HCT116 (cell line): ENCODE measurements around the gene TAT. TPM values are rescaled to one million over a fixed set of nuclear protein-coding genes. Genes with fewer than 3 reads are reported as not detected.

Experiments used
- ATAC-seq: fragments of 200-7000 bp; cut with Tn5 transposase; 2 replicates; pipeline ENCODE4 v1.9.1; 2020; ENCODE audit warnings: mild to moderate bottlenecking, moderate library complexity
- BruUV-seq: library from RNA; stranded (reverse); fragments of 400-500 nt; replicated peaks from 2 replicates; lab custom pipeline; 2021; lab: Mats Ljungman, UMichigan
- CTCF ChIA-PET: fragments of 300-600 bp; sonication (Branson Sonifier 250); formaldehyde crosslinking; loops from one replicate; lab custom pipeline; 2021; ENCODE audit warnings: antibody characterized with exemption; lab: Charles Lee
- POLR2A ChIA-PET: fragments of 300-600, 350-600 bp; sonication (Branson Sonifier 250); formaldehyde crosslinking; loops from one replicate; lab custom pipeline; 2021; ENCODE audit warnings: antibody characterized with exemption; lab: Charles Lee
- RAD21 ChIA-PET, 2 experiments: fragments of 300-600 bp; sonication (Branson Sonifier 250); formaldehyde crosslinking; loops; one replicate each; lab custom pipeline; 2023; ENCODE audit warnings: low total read pairs in 2 of 2; ENCODE audit not compliant: uncharacterized antibody in 2 of 2, unreplicated experiment in 2 of 2, low non-redundant PET in 1 of 2; lab: Charles Lee
- DNase-seq: peaks from one replicate; pipeline ENCODE4 v3.0.0-alpha.2; 2010; ENCODE audit warnings: low read depth, low spot score
- H2AFZ ChIP-seq: fragments of 200-600 bp; shearing (Covaris generic), sonication (generic); 2 replicates; pipeline ENCODE4 v1.6.1; 2017; ENCODE audit warnings: low read depth, mixed run types, mixed read lengths, antibody characterized with exemption, low read length; ENCODE audit not compliant: poor library complexity, severe bottlenecking
- H3K27ac ChIP-seq: 2 replicates; pipeline ENCODE4 v1.5.1; 2012; ENCODE audit warnings: low read depth, low read length
- H3K27me3 ChIP-seq: fragments of 200-600 bp; sonication (generic); 2 replicates; pipeline ENCODE4 v1.6.1; 2016; ENCODE audit warnings: mixed run types, low read length, mixed read lengths; ENCODE audit not compliant: insufficient read depth
- H3K36me3 ChIP-seq, 2 experiments: fragments of 200-500 bp in 1 of 2; fragments of 200-600 bp in 1 of 2; sonication (Bioruptor generic) in 1 of 2; sonication (generic) in 1 of 2; 2 replicates each; pipeline versions ENCODE4 v1.5.1 to v1.6.1; 2014 to 2016; ENCODE audit warnings: low read length in 2 of 2, inconsistent platforms in 1 of 2, mixed read lengths in 1 of 2, mixed run types in 1 of 2; ENCODE audit not compliant: insufficient read depth in 2 of 2, control insufficient read depth in 1 of 2
- H3K4me1 ChIP-seq, 2 experiments: fragments of 200-600 bp in 1 of 2; sonication (generic) in 1 of 2; 2 replicates each; pipeline versions ENCODE4 v1.5.1 to v1.6.1; 2012 to 2017; ENCODE audit warnings: low read length in 2 of 2, inconsistent platforms in 1 of 2, mild to moderate bottlenecking in 1 of 2, mixed read lengths in 1 of 2, mixed run types in 1 of 2, moderate library complexity in 1 of 2; ENCODE audit not compliant: insufficient read depth in 2 of 2, control insufficient read depth in 1 of 2
- H3K4me2 ChIP-seq: fragments of 200-600 bp; sonication (generic); 2 replicates; pipeline ENCODE4 v1.6.1; 2017; ENCODE audit warnings: mixed run types, low read length, mixed read lengths
- H3K4me3 ChIP-seq, 2 experiments: fragments of 200-600 bp in 1 of 2; sonication (generic) in 1 of 2; replicated peaks in 1 of 2; 2 replicates each; pipeline ENCODE4 v1.5.1; 2011 to 2016; ENCODE audit warnings: low read length in 2 of 2, control low read depth in 1 of 2, low read depth in 1 of 2, mild to moderate bottlenecking in 1 of 2, mixed read lengths in 1 of 2, mixed run types in 1 of 2
- H3K79me2 ChIP-seq: fragments of 200-600 bp; sonication (generic); 2 replicates; pipeline ENCODE4 v1.6.1; 2017; ENCODE audit warnings: mild to moderate bottlenecking, mixed run types, low read length, moderate library complexity, mixed read lengths; ENCODE audit not compliant: insufficient read depth
- H3K9ac ChIP-seq: fragments of 200-600 bp; sonication (generic); 2 replicates; pipeline ENCODE4 v1.6.1; 2016; ENCODE audit warnings: low read length, mixed read lengths
- H3K9me2 ChIP-seq: fragments of 200-600 bp; sonication (generic), shearing (Covaris generic); 2 replicates; pipeline ENCODE4 v1.6.1; 2017; ENCODE audit warnings: mixed run types, mild to moderate bottlenecking, moderate library complexity; ENCODE audit not compliant: insufficient read depth
- H3K9me3 ChIP-seq, 2 experiments: fragments of 200-500 bp in 1 of 2; fragments of 200-600 bp in 1 of 2; sonication (Bioruptor generic) in 1 of 2; sonication (generic) in 1 of 2; 2 replicates each; pipeline ENCODE4 v1.6.1; 2014 to 2017; ENCODE audit warnings: low read length in 2 of 2, mixed read lengths in 2 of 2, inconsistent platforms in 1 of 2, low read depth in 1 of 2, mild to moderate bottlenecking in 1 of 2, mixed run types in 1 of 2, moderate library complexity in 1 of 2; ENCODE audit not compliant: control insufficient read depth in 1 of 2, insufficient read depth in 1 of 2
- H4K20me1 ChIP-seq: fragments of 200-600 bp; sonication (generic), shearing (Covaris generic); 2 replicates; pipeline ENCODE4 v1.6.1; 2017; ENCODE audit warnings: mixed run types, mild to moderate bottlenecking, moderate library complexity; ENCODE audit not compliant: insufficient read depth
- ATF3 ChIP-seq: IDR thresholded peaks from 2 replicates; pipeline ENCODE4 v1.6.1; 2012
- EGR1 ChIP-seq: IDR thresholded peaks from 2 replicates; pipeline ENCODE4 v1.6.1; 2012; ENCODE audit warnings: low read depth
- EZH2phosphoT487 ChIP-seq: fragments of 200-600 bp; IDR thresholded peaks from 2 replicates; pipeline ENCODE4 v1.6.1; 2018; ENCODE audit warnings: antibody characterized with exemption, borderline replicate concordance
- JUND ChIP-seq: IDR thresholded peaks from 2 replicates; pipeline ENCODE4 v1.6.1; 2012
- POLR2AphosphoS5 ChIP-seq: IDR thresholded peaks from 2 replicates; pipeline ENCODE4 v1.6.1; 2011; ENCODE audit warnings: mild to moderate bottlenecking, low read depth, low read length, moderate library complexity
- SIN3A ChIP-seq: IDR thresholded peaks from 2 replicates; pipeline ENCODE4 v1.6.1; 2012; ENCODE audit warnings: low read depth
- intact Hi-C: fragments of 100-400 bp; cut with micrococcal nuclease; formaldehyde crosslinking; loops from 2 replicates; pipeline ENCODE4 v1.10.0; 2022
- total RNA-seq: library from RNA; stranded (reverse); gene quantifications from one replicate; pipeline ENCODE4 v1.2.1, GENCODE V29; 2021; ENCODE audit not compliant: unreplicated experiment
- TF ChIP-seq, protein P1 (sequence below): IDR thresholded peaks from 2 replicates; pipeline ENCODE4 v1.6.1; 2012; ENCODE audit warnings: low read depth

The TAT gene
- total RNA-seq, 1 experiment from 2014 or later, result 0.91 TPM

DNA sequence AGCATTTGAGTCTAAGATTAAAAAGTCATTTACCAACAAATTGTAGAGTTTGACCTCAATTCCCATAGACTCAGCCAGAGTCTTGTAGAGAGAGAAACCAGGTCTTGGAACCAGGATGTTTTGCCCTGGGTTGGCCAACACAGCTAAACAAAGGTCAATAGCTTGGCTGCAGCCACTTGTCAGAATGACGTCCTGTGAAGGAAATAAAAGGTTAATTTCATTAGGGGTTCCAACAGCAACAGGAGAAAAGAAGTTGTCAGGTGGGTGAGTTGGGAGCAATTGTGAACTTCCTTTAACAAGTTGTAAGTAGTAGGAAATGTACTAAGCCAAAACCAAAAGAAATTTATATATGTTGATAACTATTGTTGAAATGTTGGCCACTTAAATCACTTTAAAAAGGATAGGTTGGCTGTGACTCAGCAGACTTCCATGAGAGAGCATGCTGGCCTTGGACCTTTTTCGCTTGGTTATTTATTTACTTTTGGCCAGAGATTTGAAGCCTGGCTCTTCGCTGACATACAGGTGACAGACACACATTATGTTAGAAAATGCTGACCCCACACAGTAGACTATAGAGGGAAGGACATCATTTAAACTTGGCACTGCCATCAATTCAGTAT, 4.3 kb downstream of the TAT start:
- ATAC-seq (no peak), DNase-seq (no peak)
- RAD21 ChIA-PET, result no interaction called here
- Histone ChIP-seq H3K4me2 (no peak overlapping the region), H4K20me1 (no peaks in the 10 kb centered on the region), H3K27ac (no peak overlapping the region), H3K79me2 (no peaks in the 10 kb centered on the region), H3K9me3 (no peaks in the 10 kb centered on the region), H3K4me1 (no peaks in the 10 kb centered on the region), H3K4me3 (no peak overlapping the region), H3K9ac (no peak overlapping the region), H3K36me3 (no peaks in the 10 kb centered on the region), H3K27me3 (peaks cover 4% of the 10 kb centered on the region; the same call in 1 of the 2 replicates), H3K9me2 (no peaks in the 10 kb centered on the region), H2AFZ (no peak overlapping the region)
- POLR2A ChIA-PET, result no interaction called here
- no peak for TF ChIP-seq JUND
- TF ChIP-seq SIN3A, result no peak
- TF ChIP-seq EGR1, result no peak
- TF ChIP-seq, protein P1, sequence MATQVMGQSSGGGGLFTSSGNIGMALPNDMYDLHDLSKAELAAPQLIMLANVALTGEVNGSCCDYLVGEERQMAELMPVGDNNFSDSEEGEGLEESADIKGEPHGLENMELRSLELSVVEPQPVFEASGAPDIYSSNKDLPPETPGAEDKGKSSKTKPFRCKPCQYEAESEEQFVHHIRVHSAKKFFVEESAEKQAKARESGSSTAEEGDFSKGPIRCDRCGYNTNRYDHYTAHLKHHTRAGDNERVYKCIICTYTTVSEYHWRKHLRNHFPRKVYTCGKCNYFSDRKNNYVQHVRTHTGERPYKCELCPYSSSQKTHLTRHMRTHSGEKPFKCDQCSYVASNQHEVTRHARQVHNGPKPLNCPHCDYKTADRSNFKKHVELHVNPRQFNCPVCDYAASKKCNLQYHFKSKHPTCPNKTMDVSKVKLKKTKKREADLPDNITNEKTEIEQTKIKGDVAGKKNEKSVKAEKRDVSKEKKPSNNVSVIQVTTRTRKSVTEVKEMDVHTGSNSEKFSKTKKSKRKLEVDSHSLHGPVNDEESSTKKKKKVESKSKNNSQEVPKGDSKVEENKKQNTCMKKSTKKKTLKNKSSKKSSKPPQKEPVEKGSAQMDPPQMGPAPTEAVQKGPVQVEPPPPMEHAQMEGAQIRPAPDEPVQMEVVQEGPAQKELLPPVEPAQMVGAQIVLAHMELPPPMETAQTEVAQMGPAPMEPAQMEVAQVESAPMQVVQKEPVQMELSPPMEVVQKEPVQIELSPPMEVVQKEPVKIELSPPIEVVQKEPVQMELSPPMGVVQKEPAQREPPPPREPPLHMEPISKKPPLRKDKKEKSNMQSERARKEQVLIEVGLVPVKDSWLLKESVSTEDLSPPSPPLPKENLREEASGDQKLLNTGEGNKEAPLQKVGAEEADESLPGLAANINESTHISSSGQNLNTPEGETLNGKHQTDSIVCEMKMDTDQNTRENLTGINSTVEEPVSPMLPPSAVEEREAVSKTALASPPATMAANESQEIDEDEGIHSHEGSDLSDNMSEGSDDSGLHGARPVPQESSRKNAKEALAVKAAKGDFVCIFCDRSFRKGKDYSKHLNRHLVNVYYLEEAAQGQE, result no peak
- TF ChIP-seq ATF3, result no peak
- TF ChIP-seq POLR2AphosphoS5, result no peak
- no peak for TF ChIP-seq EZH2phosphoT487
- intact Hi-C loops, result no loop called here
- CTCF ChIA-PET, result interaction anchor here (1.0 kb wide), 1 partner anchor 8 kb away, joined by 3 read pairs; no protein-coding TSS in a partner anchor
- no TSS peak for BruUV-seq
